Osteocyte (in vitro differentiated cells): ENCODE measurements around the gene NRDE2. TPM values are rescaled to one million over a fixed set of nuclear protein-coding genes. Genes with fewer than 3 reads are reported as not detected.
"Not testable (repeated sequence)": the region's sequence is repeated elsewhere in the genome, so short reads cannot be mapped to it uniquely, and the experiment has no call there.

Source experiments
- DNase-seq: peaks from one replicate; pipeline ENCODE4 v3.0.0; 2021; ENCODE audit warnings: mixed read lengths; ENCODE audit not compliant: unreplicated experiment; ENCODE audit errors: extremely low spot score
- H3K27ac Mint-ChIP-seq: one replicate; pipeline ENCODE4 v1.8.0; 2021; ENCODE audit warnings: mild to moderate bottlenecking, mixed read lengths; ENCODE audit not compliant: unreplicated experiment
- H3K27me3 Mint-ChIP-seq: one replicate; pipeline ENCODE4 v1.8.0; 2021; ENCODE audit warnings: mixed read lengths; ENCODE audit not compliant: unreplicated experiment
- H3K36me3 Mint-ChIP-seq: one replicate; pipeline ENCODE4 v1.8.0; 2021; ENCODE audit warnings: mixed read lengths; ENCODE audit not compliant: unreplicated experiment
- H3K4me1 Mint-ChIP-seq: one replicate; pipeline ENCODE4 v1.8.0; 2021; ENCODE audit warnings: mixed read lengths; ENCODE audit not compliant: unreplicated experiment
- H3K4me3 Mint-ChIP-seq: one replicate; pipeline ENCODE4 v1.8.0; 2021; ENCODE audit warnings: mild to moderate bottlenecking, moderate library complexity, mixed read lengths; ENCODE audit not compliant: unreplicated experiment
- H3K9me3 Mint-ChIP-seq: one replicate; pipeline ENCODE4 v1.8.0; 2021; ENCODE audit warnings: mixed read lengths; ENCODE audit not compliant: unreplicated experiment
- total RNA-seq: library from RNA; stranded (reverse); gene quantifications from 2 replicates; pipeline ENCODE4 v1.2.1, GENCODE V29; 2021
- TF ChIP-seq, protein P1 (sequence below): fragments of 200-600 bp; sonication (generic); IDR thresholded peaks from 2 replicates; pipeline ENCODE4 v1.5.0; 2021; ENCODE audit warnings: antibody characterized with exemption, mild to moderate bottlenecking, moderate library complexity

NRDE2 gene
- total RNA-seq, 1 donor from 2014 or later, result 23.2 TPM

DNA sequence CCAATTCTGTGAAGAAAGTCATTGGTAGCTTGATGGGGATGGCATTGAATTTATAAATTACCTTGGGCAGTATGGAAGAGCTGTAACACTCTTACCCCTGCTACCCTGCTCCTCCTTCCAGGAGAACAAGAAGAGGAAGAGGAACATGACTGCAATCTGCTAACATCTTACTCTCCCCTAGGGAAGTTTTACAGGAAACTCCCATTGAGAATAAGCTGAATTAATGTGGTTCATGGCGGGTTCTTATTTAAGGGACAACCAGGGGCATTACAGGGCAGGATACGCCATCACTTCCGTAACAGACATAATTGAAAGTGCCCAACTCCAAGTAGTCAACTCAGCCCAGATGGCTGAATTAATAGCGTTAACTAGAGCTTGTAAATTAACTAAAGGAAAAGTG, 84.8 kb downstream of the NRDE2 start:
- TF ChIP-seq, protein P1, sequence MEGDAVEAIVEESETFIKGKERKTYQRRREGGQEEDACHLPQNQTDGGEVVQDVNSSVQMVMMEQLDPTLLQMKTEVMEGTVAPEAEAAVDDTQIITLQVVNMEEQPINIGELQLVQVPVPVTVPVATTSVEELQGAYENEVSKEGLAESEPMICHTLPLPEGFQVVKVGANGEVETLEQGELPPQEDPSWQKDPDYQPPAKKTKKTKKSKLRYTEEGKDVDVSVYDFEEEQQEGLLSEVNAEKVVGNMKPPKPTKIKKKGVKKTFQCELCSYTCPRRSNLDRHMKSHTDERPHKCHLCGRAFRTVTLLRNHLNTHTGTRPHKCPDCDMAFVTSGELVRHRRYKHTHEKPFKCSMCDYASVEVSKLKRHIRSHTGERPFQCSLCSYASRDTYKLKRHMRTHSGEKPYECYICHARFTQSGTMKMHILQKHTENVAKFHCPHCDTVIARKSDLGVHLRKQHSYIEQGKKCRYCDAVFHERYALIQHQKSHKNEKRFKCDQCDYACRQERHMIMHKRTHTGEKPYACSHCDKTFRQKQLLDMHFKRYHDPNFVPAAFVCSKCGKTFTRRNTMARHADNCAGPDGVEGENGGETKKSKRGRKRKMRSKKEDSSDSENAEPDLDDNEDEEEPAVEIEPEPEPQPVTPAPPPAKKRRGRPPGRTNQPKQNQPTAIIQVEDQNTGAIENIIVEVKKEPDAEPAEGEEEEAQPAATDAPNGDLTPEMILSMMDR, result no peak
- peaks cover 20% of the 10 kb centered on the region for H3K27me3 Mint-ChIP-seq
- no peak for DNase-seq
- H3K4me1 Mint-ChIP-seq, result no peaks in the 10 kb centered on the region
- no peaks in the 10 kb centered on the region for H3K36me3 Mint-ChIP-seq
- H3K27ac Mint-ChIP-seq, result no peak overlapping the region
- no peak overlapping the region for H3K4me3 Mint-ChIP-seq
- H3K9me3 Mint-ChIP-seq, result no peaks in the 10 kb centered on the region

DNA sequence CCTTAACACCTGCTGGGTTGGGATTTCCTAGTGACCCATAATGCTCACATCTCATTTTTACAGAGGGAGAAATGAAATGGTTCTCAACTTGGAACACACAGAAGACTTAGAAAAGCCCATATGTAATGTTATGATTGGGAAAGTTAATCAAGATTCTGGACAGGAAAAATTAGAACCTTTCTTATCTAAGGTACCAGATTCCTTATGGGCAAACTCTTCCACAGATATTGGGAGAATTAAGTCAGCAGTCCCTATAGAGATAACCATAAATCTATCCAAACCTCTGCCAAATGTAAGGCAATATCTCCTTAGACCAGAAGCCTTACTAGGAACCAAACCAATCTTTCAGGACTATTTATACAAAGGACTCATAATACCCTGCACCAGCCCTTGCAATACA, 89.3 kb downstream of the NRDE2 start:
- Mint-ChIP-seq H3K36me3 (peaks cover 6% of the 10 kb centered on the region), H3K4me1 (no peaks in the 10 kb centered on the region), H3K4me3 (no peak overlapping the region), H3K9me3 (peaks cover 28% of the 10 kb centered on the region), H3K27ac (no peak overlapping the region), H3K27me3 (peaks cover 12% of the 10 kb centered on the region)
- TF ChIP-seq, protein P1, result no peak
- DNase-seq, result no peak

DNA sequence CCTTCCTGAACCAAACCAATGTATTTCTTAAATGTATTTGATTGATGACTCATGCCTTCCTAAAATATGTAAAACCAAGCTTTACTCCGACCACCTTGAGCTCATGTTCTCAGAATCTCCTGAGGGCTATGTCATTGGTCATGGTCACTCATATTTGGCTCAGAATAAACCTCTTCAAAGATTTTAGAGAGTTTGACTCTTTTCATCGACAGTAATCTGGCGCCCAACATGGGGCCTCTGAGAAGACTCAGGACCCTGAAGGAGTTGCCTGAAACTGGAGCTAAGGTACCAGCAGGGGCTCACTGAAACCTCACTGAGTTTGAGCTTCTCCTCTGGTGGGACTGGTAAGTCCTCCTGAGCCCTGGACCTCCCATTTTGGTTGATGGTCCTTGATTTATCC, 92.6 kb downstream of the NRDE2 start:
- no peak for DNase-seq
- H3K9me3 Mint-ChIP-seq, result peaks cover 28% of the 10 kb centered on the region
- no peak overlapping the region for H3K27ac Mint-ChIP-seq
- H3K4me3 Mint-ChIP-seq, result no peak overlapping the region
- peaks cover 6% of the 10 kb centered on the region for H3K27me3 Mint-ChIP-seq
- no peaks in the 10 kb centered on the region for H3K4me1 Mint-ChIP-seq
- TF ChIP-seq, protein P1, result no peak
- H3K36me3 Mint-ChIP-seq, result peaks cover 6% of the 10 kb centered on the region

DNA sequence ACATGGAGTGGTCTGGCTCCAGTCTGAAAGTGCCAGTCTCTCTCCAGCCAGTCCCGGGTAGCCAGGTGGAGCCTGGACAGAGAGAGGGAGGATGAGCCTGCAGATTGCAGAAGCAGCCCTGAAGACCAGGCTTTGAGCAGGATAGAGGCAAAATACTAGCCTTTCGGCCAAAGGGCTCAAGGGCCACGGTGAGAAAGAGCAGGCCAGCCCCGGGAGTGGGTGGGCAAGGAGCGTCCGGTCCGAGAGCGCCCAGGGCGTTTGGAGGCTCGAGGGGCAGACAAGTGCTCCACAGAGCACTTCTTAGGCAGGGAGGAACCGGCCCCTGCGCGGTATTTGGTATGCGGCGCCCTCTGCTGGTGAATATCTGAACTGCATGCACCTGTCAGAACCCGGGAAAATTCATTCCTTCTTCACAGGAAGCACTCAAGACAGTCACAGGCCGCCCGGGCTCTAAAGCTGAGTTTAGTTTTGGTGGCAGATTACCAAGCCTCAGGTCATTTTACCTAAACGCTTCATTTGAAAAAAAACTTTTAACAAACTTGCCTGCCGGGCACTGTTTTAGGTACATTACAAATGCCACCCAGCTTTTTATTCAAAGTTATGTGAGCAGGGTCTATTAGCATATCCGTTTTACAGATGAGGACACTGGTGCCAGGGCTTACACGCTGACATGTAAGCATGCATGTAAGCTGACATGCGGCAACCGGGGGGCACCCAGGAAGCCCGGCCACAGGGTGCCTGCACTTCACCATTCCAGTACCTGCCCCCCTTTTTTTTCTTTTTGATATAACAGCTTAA, 96.4 kb downstream of the NRDE2 start:
- Mint-ChIP-seq H3K9me3 (peaks cover 18% of the 10 kb centered on the region), H3K4me3 (no peak overlapping the region), H3K36me3 (no peaks in the 10 kb centered on the region), H3K27ac (no peak overlapping the region), H3K27me3 (peaks cover 12% of the 10 kb centered on the region), H3K4me1 (no peaks in the 10 kb centered on the region)
- TF ChIP-seq, protein P1, result peak; percentile 84
- DNase-seq, result peak; percentile 85

DNA sequence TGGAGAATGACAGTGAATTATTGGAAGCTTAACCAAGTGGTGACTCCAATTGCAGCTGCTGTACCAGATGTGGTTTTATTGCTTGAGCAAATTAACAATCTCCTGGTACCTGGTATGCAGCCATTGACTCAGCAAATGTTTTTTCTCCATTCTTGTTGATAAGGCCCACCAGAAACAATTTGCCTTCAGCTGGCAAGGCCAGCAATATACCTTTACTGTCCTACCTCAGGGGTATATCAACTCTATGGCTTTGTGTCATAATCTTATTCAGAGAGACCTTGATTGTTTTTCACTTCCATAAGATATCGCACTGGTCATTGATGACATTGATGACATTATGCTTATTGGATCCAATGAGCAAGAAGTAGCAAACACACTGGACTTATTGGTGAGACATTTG, 101.8 kb downstream of the NRDE2 start:
- H3K4me3 Mint-ChIP-seq, H3K27ac Mint-ChIP-seq: not testable (repeated sequence)

More for the DNA sequence above, 101.8 kb downstream of the NRDE2 start:
- peaks cover 18% of the 10 kb centered on the region for H3K27me3 Mint-ChIP-seq
- H3K4me1 Mint-ChIP-seq, DNase-seq, H3K36me3 Mint-ChIP-seq, H3K9me3 Mint-ChIP-seq: not testable (repeated sequence)
